Activated CD8-positive, alpha-beta T cell treated with anti-CD3 and anti-CD28 coated beads for 36 hours (primary cell): Measurements from ENCODE around the gene C2orf49. TPM values are rescaled to one million over a fixed set of nuclear protein-coding genes. Genes with fewer than 3 reads are reported as not detected.

Experiments used
- ATAC-seq: fragments of 200-7000 bp; cut with Tn5 transposase; one replicate; pipeline ENCODE4 v1.10.0; 2021; ENCODE audit warnings: mild to moderate bottlenecking, moderate library complexity
- CTCF ChIA-PET: fragments of 350-600 bp; sonication (Branson Sonifier 250); formaldehyde crosslinking; loops from one replicate; lab custom pipeline; 2021; ENCODE audit warnings: antibody characterized with exemption; lab: Charles Lee
- POLR2A ChIA-PET: fragments of 350-600 bp; sonication (Branson Sonifier 250); formaldehyde crosslinking; loops from one replicate; lab custom pipeline; 2021; ENCODE audit warnings: antibody characterized with exemption; lab: Charles Lee
- DNase-seq: peaks from one replicate; pipeline ENCODE4 v3.0.0-alpha.2; 2020
- H3K27ac Mint-ChIP-seq: one replicate; pipeline ENCODE4 v1.8.0; 2021; ENCODE audit warnings: mild to moderate bottlenecking, mixed read lengths
- H3K27me3 Mint-ChIP-seq: one replicate; pipeline ENCODE4 v1.8.0; 2021; ENCODE audit warnings: mixed read lengths
- H3K36me3 Mint-ChIP-seq: one replicate; pipeline ENCODE4 v1.8.0; 2021; ENCODE audit warnings: low read depth, mixed read lengths
- H3K4me1 Mint-ChIP-seq: one replicate; pipeline ENCODE4 v1.8.0; 2021; ENCODE audit warnings: low read depth, mixed read lengths
- H3K4me3 Mint-ChIP-seq: one replicate; pipeline ENCODE4 v1.8.0; 2021; ENCODE audit warnings: mild to moderate bottlenecking, moderate library complexity, mixed read lengths
- H3K9me3 Mint-ChIP-seq: one replicate; pipeline ENCODE4 v1.8.0; 2021; ENCODE audit warnings: mixed read lengths
- CTCF ChIP-seq: fragments of 200-600 bp; IDR thresholded peaks from one replicate; pipeline ENCODE4 v1.8.0; 2022; ENCODE audit warnings: antibody characterized with exemption, mild to moderate bottlenecking
- intact Hi-C: fragments of 100-400 bp; cut with micrococcal nuclease; formaldehyde crosslinking; loops from one replicate; pipeline ENCODE4 v1.10.0; 2022
- total RNA-seq, 2 experiments: library from RNA; stranded (reverse); gene quantifications; one replicate each; pipeline ENCODE4 v1.2.3, GENCODE V29; 2021

Gene C2orf49
- total RNA-seq, 2 experiments from 2014 or later: 22.3 to 23.3 TPM

- intact Hi-C loops: no loop called here
- POLR2A ChIA-PET: interaction anchor here (0.7 to 1.5 kb wide), 2 partner anchors 14 kb away, joined by 3 to 5 read pairs; no protein-coding TSS in a partner anchor
- no peak overlapping the region for H3K4me3 Mint-ChIP-seq
- H3K27ac Mint-ChIP-seq: no peak overlapping the region
- ATAC-seq (no peak), DNase-seq (no peak)
- H3K4me1 Mint-ChIP-seq: peaks cover 28% of the 10 kb centered on the region
- H3K27me3 Mint-ChIP-seq: no peaks in the 10 kb centered on the region
- peaks cover 3% of the 10 kb centered on the region for H3K36me3 Mint-ChIP-seq
- CTCF ChIA-PET: interaction anchor here (1.0 kb wide), 2 partner anchors 16 to 200 kb away, joined by 3 read pairs; no protein-coding TSS in a partner anchor
- no peak for TF ChIP-seq CTCF
- no peaks in the 10 kb centered on the region for H3K9me3 Mint-ChIP-seq
Observed at GRCh38 chr2:105315314-105315713, 22.0 kb upstream of the C2orf49 start.

- Mint-ChIP-seq H3K27ac (no peak overlapping the region), H3K4me1 (peaks cover 32% of the 10 kb centered on the region), H3K36me3 (peaks cover 3% of the 10 kb centered on the region), H3K9me3 (no peaks in the 10 kb centered on the region), H3K4me3 (no peak overlapping the region), H3K27me3 (no peaks in the 10 kb centered on the region)
- DNase-seq (no peak), ATAC-seq (no peak)
- no peak for TF ChIP-seq CTCF
- intact Hi-C loops: no loop called here
- ChIA-PET POLR2A (interaction anchor here (0.7 to 1.6 kb wide), 3 partner anchors 11 to 428 kb away, joined by 3 to 6 read pairs (median 3); partner anchors contain the start of gene TGFBRAP1), CTCF (interaction anchor here (0.6 to 2.1 kb wide), 3 partner anchors 9 to 79 kb away, joined by 3 to 5 read pairs (median 3); no protein-coding TSS in a partner anchor)
Observed at GRCh38 chr2:105317937-105318336, 19.4 kb upstream of the C2orf49 start.

- CTCF ChIA-PET: no interaction called here
- DNase-seq (no peak), ATAC-seq (no peak)
- peaks cover 48% of the 10 kb centered on the region for H3K4me1 Mint-ChIP-seq
- TF ChIP-seq CTCF: no peak
- H3K4me3 Mint-ChIP-seq: no peak overlapping the region
- no peaks in the 10 kb centered on the region for H3K27me3 Mint-ChIP-seq
- H3K27ac Mint-ChIP-seq: no peak overlapping the region
- peaks cover 7% of the 10 kb centered on the region for H3K36me3 Mint-ChIP-seq
- intact Hi-C loops: no loop called here
- no peaks in the 10 kb centered on the region for H3K9me3 Mint-ChIP-seq
- POLR2A ChIA-PET: interaction anchor here (0.6 to 0.9 kb wide), 2 partner anchors 13 to 853 kb away, joined by 3 read pairs; no protein-coding TSS in a partner anchor
Observed at GRCh38 chr2:105320651-105321215, 16.6 kb upstream of the C2orf49 start.

- POLR2A ChIA-PET: interaction anchor here (0.6 to 1.2 kb wide), 2 partner anchors 9 to 23 kb away, joined by 3 read pairs; no protein-coding TSS in a partner anchor
- Mint-ChIP-seq H3K4me1 (peaks cover 52% of the 10 kb centered on the region), H3K4me3 (no peak overlapping the region), H3K9me3 (no peaks in the 10 kb centered on the region), H3K27ac (no peak overlapping the region), H3K36me3 (peaks cover 7% of the 10 kb centered on the region), H3K27me3 (no peaks in the 10 kb centered on the region)
- ATAC-seq (peak; percentile 53), DNase-seq (no peak)
- TF ChIP-seq CTCF: no peak
- CTCF ChIA-PET: no interaction called here
- intact Hi-C loops: no loop called here
Observed at GRCh38 chr2:105321875-105322646, 15.3 kb upstream of the C2orf49 start.

- no peaks in the 10 kb centered on the region for H3K9me3 Mint-ChIP-seq
- no peaks in the 10 kb centered on the region for H3K27me3 Mint-ChIP-seq
- no peak for TF ChIP-seq CTCF
- H3K36me3 Mint-ChIP-seq: peaks cover 13% of the 10 kb centered on the region
- H3K27ac Mint-ChIP-seq: no peak overlapping the region
- intact Hi-C loops: no loop called here
- no peak overlapping the region for H3K4me3 Mint-ChIP-seq
- ATAC-seq (no peak), DNase-seq (no peak)
- H3K4me1 Mint-ChIP-seq: peaks cover 61% of the 10 kb centered on the region
- ChIA-PET POLR2A (no interaction called here), CTCF (no interaction called here)
Observed at GRCh38 chr2:105323111-105323510, 14.2 kb upstream of the C2orf49 start.
